GM18858 (cell line): ENCODE data around the gene MAP3K4.
"Not testable (repeated sequence)": the region's sequence is repeated elsewhere in the genome, so short reads cannot be mapped to it uniquely, and the experiment has no call there.

Source experiments
- ATAC-seq: cut with Tn5 transposase; IDR thresholded peaks from one replicate; pipeline ENCODE4 v1.9.1; 2021; ENCODE audit not compliant: unreplicated experiment

The MAP3K4 gene

DNA sequence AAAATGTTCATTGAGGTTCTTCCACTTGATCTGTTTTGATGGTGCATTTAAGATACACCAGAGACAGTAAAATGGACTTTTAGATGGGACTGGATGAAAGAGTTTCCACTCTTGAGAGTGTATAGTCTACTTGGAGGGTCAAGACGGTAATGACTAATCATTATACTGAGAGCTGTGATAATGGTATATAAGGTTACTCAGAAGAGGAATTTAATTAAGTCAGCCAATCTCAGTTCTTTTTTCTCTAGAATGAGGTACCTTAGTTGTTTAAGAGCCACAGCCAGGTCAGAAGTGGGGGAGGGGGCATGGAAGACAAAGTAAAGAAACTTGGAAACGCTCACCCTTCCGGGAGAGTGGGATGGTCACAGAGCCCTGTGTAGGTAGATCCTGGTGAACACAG lies 123.9 kb downstream of the MAP3K4 start:
- peak; percentile 38 for ATAC-seq

DNA sequence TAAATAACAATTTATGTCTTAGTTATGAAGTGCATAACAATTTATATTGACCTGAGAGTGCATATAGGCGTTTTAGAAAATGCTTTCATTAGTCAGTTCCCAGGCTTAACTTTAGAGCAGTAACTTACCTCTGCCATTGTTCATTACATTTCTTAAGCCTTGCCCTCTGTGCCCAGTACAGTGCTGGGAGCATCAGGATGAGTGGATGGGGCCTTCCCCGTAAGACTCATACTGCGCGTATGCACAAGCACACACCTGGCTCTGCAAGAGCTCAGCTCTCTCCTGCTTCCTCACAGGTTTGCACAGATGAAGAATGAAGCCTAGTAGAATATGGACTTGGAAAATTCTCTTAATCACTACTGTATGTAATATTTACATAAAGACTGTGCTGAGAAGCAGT lies 125.0 kb downstream of the MAP3K4 start:
- no peak for ATAC-seq

DNA sequence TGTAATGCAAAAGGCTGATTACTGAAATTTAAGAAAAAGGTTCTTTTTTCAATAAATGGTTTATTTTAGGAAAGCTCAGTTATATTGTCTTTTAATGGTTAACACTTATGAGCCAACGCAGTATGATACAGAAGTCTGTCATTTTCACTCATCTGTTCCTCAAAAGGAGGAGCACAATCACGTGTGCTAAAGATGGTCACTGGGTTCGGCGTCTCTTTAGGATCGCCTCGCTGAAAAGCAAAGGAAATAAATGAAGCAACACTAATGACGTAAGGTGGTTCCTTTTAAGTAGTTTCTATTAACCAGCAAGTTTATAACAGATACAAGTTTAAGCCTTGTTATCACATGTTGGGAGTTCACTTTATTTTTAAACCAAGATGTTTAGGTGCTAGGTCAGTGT lies 125.7 kb downstream of the MAP3K4 start:
- ATAC-seq = no peak

DNA sequence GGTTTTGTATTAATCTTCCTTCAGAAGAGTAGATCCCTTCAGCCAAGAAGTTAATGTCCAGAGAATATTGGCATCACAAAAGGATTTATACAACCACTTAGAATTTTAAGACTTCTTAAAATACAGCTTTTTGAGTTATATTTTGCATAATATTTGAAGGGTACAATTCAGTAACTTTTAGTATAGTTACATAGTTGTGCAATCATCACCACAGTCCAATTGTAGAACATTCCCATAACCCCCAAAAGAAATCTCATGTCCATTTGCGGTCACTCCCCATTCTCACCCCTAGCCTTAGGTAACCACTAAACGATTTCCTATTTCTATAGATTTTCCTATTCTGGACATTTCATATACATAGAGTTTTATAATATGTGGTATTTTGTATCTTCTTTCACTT lies 126.4 kb downstream of the MAP3K4 start:
- no peak for ATAC-seq

DNA sequence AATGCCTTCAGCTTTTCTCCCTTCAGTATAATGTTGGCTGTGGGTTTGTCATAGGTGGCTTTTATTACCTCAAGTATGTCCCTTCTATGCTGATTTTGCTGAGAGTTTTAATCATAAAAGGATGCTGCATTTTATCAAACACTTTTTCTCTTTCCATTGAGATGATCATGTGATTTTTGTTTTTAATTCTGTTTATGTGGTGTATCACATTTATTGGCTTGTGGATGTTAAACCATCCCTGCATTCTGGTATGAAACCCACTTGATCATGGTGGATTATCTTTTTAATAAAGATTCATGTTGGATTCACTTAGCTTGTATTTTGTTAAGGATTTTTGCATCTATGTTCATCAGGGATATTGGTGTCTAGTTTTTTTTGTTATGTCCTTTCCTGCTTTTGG lies 131.8 kb downstream of the MAP3K4 start:
- not testable (repeated sequence) for ATAC-seq

DNA sequence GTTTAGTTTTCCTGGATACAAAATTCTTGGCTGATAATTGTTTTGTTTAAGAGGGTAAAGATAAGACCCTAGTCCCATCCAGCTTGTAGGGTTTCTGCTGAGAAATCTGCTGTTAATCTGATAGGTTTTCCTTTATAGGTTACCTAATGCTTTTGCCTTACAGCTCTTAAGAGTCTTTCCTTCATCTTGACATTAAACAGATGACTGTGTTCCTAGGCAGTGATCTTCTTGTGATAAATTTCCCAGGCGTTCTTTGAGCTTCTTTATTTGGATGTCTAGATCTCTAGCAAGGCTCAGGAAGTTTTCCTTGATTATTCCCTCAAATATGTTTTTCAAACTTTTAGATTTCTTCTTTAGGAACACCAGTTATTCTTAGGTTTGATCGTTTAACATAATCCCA lies 134.0 kb downstream of the MAP3K4 start:
- no peak for ATAC-seq

DNA sequence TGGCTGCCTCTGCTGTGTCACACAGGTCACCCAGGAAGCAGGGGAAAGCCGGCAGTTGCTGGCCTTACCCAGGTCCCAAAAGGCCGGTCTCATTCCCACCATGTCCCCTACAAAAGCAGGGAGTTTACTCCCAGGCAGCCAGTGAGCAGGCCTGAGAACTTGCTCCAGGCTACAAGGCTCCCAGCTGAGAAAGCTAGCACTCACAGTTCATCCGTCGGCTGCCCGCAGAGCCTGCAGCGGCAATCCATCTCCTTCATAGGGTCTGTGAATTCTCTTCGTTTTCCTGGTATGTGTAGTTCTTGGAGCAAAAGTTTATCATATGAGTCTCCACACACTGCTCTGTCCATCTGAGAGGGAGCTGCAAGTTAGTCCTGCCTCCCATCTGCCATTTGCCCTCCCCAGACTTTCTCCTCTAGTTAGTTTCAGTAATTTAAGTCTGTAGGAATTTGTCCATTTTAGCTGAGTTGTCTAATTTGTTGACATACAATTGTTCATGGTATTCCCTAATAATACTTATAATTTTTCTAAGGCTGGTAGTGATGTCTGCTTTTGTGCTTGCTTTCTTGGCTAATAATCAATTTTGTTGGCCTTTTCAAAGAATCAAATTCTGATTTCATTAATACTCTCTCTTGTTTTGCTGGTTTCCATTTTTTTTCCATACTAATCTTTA lies 135.6 kb downstream of the MAP3K4 start:
- no peak for ATAC-seq

DNA sequence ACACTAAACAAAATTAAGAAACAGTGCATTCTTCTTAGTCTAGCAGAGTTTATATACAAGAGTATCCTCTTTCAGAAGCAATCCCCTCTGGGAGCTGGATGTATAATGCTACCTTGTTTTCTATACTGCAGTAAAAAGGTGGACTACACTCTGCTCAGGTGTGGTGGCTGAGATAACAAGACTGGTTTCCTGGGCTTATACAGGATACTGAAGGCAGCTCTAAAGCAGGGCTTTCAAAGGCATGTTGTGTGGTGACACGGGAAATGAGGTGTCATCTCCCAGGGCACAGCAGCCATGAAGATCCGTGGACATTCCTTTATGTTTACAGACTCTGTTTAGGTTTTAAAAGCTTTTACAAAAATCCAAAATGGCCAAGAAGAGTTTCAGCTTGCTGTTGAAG lies 136.7 kb downstream of the MAP3K4 start:
- no peak for ATAC-seq

DNA sequence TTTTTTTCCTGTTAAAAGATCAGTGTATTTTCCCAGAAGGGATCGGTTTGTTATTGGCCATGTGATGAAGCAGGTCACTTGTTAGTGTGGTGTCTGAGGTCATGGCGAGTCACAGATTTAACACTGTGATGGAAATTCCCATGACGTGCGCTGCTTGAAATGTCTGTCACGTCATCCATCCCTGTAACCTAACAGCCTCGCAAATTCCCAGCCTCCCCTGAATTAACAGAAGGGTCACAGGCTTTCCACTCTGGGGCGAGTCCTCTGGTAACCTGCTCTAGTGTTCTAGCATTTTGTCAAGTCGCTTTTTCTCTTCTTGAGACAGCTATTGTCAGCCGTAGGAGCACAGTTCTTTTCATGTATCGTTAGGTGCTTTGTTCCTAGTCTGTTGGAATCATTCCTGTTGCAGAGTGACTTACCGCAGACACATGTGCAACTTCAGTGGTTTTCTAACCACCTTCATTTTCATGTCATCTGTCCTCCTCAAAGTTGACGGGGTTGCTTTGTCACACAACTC lies 137.2 kb downstream of the MAP3K4 start:
- no peak for ATAC-seq

DNA sequence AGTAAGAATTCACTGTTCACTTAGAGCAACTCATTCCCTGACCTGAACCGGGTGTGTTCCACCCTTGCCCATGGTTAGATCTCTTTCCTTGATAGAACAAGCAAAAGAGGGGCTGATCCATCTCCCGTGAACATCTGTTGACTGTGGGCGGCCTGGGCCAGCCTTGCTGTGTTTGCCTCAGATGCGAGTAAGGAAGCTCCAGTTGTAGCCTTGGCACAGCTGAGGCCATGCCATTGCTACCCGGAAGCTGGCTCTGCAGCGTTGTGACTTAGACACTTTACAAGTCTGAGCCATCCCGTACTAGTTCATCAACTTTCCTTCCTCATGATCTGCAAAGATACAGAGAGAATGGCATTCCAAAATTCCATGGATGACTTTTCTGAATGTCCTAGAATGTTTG lies 139.0 kb downstream of the MAP3K4 start:
- ATAC-seq = no peak

DNA sequence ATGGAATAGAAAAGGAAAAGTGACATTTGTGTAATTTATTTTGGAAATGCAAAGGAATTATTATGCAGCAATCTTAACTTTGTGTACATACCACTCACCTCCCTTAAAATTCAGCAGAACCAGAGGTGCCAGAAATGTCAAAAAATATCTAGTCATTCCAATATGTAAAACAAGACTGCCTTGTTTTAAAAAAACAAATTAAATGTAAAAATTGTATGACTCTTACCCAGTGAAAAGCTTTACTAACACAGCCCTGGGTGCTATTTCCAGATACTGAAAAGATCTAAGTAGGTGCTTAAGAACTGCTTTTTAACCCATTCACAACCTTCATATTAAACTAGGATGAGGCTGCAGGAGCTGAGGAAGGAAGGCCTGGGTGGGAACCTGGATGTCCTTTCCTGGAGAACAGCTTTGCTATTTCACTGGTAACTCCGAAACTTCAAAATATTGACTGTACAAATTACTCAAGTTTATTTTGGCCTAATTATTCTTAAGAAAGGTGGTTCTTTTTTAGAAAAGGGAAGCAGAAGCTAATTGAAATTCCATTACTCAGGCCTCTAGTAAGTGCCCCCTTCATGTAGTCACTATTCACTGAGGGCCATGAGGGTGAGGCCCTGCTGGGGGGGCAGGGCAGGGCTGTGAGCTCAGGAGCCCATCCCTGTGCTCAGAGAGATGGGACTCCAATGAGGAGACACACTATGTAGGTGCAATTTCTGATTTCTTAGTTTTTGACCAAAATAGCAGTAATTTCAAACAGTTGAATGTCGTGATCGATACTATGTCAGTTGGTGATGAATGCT lies 139.6 kb downstream of the MAP3K4 start:
- no peak for ATAC-seq

DNA sequence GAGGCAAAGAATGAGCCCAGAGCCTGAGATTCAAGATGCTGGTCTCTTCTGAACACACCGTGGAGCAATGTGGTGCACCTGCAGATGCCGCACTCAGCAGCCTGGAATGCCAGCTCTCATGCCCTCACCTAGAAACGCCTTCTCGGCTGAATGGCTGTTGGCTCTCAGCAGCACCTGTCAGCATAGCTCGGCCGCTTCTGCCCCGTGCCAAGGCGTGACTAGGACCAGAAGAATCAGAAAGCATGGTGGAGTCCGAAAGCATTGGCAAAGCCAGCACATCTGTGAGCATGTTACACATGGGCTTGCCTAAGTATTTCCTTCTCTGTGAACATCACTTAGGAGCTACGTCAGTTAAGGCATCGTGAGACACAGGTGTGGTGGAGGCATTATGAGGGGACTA lies 140.8 kb downstream of the MAP3K4 start:
- ATAC-seq = no peak

DNA sequence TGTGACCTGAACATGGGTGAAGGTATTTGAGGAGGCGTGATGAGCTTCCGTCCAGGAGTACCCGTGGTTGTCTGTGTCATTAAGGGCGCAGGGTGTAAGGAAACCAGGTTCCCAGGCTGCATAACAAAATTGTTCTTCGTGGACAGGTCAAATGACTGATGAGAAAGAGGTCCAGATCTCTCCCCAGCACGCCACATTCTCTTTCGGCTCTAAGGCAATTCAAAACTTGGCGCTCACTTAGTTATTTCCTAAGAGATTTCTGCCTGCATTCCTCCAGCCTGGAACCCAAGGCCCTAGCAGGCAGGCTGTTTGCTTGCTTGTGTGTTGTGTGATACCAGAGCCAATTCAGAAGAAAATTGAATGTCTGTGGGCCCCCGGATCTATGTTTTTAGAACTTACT lies 142.4 kb downstream of the MAP3K4 start:
- ATAC-seq = no peak

DNA sequence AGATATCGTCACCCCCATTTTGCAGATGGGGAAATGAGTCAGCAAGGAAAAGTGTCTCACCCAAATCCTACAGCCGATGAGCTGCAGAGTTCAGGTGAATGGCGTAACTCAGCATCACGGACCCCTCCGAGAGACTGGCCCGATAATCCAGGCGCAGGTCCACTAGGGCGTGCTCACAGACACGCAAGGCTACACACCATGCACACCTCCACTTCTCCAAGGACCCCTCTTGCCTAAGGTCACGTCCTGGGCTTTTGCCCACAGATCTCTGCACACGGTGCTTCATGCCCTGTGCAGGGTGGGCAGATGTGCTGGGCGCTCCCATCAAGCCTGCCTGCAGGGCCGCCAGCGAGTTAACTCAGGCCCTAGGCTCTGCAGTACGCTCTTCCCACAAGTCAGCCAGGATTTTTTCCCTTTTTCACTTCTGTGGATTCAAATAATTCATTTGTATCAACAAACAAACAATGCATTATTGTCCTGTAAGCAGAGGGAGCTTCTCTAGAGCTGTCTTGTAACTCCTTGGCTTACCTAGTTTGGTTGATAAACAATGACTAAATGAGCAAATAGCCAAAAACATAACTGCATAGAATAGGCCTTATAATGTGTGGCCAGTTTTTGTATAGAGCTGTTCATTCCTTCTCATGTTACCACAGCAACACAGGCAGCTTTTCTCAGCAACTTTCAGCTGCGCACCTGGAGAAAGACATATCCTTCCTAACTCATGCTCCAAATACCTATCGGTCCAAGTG lies 143.2 kb downstream of the MAP3K4 start:
- no peak for ATAC-seq

DNA sequence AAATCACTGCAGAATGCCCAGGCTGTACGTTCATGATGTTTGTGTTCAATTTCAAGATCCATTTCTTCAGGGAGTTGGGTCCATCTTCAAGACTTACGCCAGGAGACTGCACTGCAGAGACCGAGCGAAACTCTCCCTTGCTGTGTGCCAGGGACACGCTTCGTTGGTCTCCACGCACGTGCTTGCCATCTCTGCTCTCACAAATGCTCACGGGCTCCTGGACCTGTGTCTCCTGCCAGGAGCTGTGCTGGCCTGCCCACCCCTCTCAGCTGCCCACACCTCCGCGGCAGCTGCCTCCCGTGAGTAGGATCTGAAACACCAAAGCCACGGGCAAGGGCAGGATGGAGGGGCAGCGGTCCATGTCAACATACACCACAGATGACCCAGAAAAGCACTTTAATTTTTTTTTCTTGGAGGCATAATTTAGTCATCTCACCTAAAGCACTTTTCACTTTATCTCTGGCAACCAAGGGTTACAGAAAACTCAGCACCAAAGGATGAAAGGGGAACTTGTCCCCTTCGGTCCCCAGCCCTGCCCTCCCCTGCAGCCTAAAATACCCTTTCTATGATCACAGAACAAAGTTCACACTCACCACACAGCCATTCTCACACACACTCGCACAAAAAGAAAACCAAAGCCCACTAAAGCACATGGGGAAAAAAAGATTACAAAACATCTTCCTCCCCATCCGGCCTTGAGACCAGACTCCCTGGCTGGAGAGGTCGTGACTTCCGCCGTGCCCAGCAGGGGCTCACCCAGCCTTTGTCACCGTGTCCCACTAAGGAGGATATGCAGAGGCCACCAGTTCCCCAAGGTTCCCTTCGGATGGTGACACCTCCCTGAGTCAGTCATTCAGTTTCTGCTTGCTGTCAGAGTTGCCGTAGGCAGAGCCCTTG lies 144.4 kb downstream of the MAP3K4 start:
- peak; percentile 42 for ATAC-seq

DNA sequence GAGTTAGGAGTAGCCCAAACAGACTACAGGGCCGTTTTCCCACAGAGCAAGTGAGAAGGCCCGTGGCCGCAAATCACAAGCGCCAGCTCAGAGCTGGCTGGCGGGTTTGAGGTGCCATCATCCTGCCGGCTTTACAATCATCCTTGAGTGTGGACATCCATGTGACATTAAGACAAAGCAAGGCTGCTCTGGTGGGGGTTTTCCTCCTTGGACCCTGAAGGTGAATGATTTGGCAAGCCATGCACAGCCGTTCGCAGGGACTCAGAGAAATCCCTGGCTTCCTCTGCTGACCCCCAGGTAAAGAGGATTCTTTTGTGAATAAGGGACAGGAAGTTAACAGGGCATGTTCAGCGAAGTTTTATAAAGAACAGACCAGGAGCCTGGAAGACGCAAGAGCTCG lies 145.1 kb downstream of the MAP3K4 start:
- no peak for ATAC-seq

DNA sequence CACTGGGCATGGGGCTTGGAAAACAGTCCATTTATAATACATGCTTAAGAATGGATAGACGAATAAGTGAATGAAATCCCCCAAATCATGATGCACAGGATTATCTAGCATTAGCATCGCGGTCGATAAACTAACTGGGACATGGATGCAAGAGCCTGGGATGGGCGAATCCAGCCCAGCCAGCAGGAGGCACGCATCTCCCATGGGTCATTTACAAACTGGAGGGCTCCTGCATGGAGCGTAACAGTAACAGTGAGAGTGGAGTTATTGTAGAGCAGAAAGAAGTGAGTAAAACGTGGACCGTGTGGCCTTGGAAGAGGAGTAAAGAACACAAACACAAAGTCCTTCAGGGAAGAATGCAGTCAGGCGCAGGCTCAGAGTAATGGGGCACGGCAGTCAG lies 145.8 kb downstream of the MAP3K4 start:
- ATAC-seq = no peak

DNA sequence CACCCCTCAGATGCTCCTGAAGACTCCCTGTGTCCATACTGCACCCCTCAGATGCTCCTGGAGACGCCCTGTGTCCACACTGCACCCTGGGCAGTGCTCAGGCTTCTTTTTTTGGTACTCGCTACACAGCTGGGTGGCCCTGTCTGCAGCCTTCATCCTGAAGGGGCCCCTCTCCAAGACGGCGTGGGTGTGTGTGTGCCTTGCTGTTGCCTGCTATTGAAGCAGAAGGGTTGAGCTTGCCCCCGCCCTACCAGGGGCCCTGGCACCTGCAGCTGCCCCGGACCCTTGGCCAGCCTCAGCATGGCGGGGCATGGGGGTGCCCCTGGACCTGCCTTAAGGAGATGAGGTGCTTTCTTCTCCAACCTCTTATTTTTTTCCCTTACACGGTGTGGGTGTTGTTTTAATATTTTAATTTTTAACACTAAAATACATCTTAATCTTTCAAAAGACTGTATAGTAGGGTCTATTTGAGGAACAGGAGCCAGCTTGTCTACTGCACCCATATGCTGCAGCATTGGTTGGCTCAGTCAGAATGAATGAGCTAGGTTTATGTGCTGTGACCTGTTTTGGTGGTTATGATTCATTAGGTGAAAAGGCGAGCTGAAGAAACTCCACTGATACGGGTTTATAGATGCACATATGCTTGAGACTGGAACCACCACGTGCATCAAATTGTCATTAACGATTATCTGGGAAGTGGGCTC lies 146.4 kb downstream of the MAP3K4 start:
- no peak for ATAC-seq

DNA sequence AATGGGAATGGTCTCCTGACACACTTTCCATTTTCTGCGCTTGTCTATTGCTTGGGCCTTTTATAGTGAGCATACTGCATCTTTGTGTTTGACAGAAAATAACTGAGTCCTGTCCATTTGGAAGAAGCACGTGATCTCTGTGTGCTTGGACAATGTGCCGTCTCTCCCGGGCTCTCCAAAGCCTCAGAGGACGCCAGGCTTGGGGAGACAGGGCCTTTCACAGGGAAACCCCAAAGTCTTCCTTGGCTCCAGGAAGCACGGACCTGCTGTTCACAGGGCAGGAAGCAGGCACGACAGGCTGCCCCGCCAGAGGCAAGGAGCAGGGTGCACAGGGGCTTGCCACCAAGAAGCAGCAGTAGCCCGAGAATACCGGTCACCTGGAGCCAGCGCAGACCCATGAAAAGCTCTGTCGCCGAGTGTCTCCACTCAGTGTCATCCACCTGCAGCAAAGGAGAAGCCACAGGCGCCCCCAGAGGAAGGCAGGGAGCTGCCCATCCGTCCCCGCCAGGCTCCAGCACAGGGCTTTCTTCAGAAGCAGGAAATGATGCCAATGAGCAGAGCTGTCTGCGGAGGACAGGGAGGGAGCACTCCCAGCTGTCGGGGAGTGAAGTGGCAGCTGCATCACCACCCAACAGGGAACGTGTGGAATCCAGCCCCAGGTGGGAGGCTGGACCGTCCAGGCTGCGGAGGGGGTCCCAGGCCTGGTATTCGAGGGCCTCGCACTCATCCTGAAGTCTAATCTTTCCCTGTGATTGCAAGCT lies 147.2 kb downstream of the MAP3K4 start:
- ATAC-seq = no peak
